ENCODE measurements around the gene CEP57L1. TPM values are rescaled to one million over a fixed set of nuclear protein-coding genes. Genes with fewer than 3 reads are reported as not detected.

CEP57L1 gene
- total and polyA plus RNA-seq, 2 experiments from 2014 or later: 17.1 to 20.2 TPM

DNA sequence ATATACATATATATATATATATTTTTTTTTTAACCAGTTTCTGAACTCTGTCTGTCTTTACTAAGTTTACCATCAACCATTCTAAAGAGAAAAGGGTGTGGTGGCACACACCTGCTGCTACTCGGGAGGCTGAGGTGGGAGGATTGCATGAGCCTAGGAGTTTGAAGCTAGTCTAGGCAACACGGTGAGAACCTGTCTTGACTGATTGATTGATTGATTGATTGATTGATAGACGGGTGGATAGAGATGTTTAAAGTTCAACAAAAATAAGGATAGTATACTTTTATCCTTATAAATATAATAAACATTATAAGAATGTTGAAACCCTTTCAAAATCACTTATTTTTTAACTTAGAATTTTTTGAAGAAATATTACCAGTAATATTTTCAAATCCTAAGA is 30.2 kb downstream of the CEP57L1 start:
- Histone ChIP-seq H3K4me2 (no peak overlapping the region), H3F3A (replicated peaks; ENCODE audit: low read depth) (no peaks in the 10 kb centered on the region), H3K4me3 (no peak overlapping the region), H3K79me2 (replicated peaks; ENCODE audit: insufficient read depth) (no peaks in the 10 kb centered on the region), H2AFZ (no peak overlapping the region), H4K20me1 (replicated peaks; ENCODE audit: insufficient read depth) (no peaks in the 10 kb centered on the region), H3K27me3 (ENCODE audit: insufficient read depth) (no peaks in the 10 kb centered on the region), H3K27ac (ENCODE audit: low read depth) (no peak overlapping the region), H3K36me3 (ENCODE audit: insufficient read depth) (no peaks in the 10 kb centered on the region), H3K9me2 (ENCODE audit: insufficient read depth) (no peaks in the 10 kb centered on the region), H3K4me1 (ENCODE audit: insufficient read depth) (no peaks in the 10 kb centered on the region)
- Mint-ChIP-seq H3K4me3 (no peak overlapping the region), H3K4me1 (peaks cover 3% of the 10 kb centered on the region), H3K27ac (no peak overlapping the region), H3K36me3 (ENCODE audit: low read depth) (no peaks in the 10 kb centered on the region), H3K27me3 (ENCODE audit: insufficient read depth, low read depth, poor library complexity) (peaks cover 2% of the 10 kb centered on the region), H3K9me3 (no peaks in the 10 kb centered on the region)
- DNase-seq (ENCODE audit: low spot score) (no peak), ATAC-seq (no peak)
- no peak for TF ChIP-seq STAT1 (IDR thresholded peaks at IDR 0.05; ENCODE audit: unreplicated experiment)
- TF ChIP-seq EZH2phosphoT487 (IDR thresholded peaks at IDR 0.05; ENCODE audit: unreplicated experiment): no peak
- TF ChIP-seq POLR2AphosphoS5 (IDR thresholded peaks at IDR 0.05; ENCODE audit: low read depth): no peak
- no peak for TF ChIP-seq ZNF114 (CRISPR knock-in tag; IDR thresholded peaks at IDR 0.05)
- TF ChIP-seq JUNB (IDR thresholded peaks at IDR 0.05; ENCODE audit: unreplicated experiment): no peak
- no peak for TF ChIP-seq EZH2 (IDR thresholded peaks at IDR 0.05; ENCODE audit: low read depth, unreplicated experiment)
- TF ChIP-seq, protein P1, sequence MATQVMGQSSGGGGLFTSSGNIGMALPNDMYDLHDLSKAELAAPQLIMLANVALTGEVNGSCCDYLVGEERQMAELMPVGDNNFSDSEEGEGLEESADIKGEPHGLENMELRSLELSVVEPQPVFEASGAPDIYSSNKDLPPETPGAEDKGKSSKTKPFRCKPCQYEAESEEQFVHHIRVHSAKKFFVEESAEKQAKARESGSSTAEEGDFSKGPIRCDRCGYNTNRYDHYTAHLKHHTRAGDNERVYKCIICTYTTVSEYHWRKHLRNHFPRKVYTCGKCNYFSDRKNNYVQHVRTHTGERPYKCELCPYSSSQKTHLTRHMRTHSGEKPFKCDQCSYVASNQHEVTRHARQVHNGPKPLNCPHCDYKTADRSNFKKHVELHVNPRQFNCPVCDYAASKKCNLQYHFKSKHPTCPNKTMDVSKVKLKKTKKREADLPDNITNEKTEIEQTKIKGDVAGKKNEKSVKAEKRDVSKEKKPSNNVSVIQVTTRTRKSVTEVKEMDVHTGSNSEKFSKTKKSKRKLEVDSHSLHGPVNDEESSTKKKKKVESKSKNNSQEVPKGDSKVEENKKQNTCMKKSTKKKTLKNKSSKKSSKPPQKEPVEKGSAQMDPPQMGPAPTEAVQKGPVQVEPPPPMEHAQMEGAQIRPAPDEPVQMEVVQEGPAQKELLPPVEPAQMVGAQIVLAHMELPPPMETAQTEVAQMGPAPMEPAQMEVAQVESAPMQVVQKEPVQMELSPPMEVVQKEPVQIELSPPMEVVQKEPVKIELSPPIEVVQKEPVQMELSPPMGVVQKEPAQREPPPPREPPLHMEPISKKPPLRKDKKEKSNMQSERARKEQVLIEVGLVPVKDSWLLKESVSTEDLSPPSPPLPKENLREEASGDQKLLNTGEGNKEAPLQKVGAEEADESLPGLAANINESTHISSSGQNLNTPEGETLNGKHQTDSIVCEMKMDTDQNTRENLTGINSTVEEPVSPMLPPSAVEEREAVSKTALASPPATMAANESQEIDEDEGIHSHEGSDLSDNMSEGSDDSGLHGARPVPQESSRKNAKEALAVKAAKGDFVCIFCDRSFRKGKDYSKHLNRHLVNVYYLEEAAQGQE (IDR thresholded peaks at IDR 0.05; ENCODE audit: unreplicated experiment): no peak
- TF ChIP-seq, protein P2, sequence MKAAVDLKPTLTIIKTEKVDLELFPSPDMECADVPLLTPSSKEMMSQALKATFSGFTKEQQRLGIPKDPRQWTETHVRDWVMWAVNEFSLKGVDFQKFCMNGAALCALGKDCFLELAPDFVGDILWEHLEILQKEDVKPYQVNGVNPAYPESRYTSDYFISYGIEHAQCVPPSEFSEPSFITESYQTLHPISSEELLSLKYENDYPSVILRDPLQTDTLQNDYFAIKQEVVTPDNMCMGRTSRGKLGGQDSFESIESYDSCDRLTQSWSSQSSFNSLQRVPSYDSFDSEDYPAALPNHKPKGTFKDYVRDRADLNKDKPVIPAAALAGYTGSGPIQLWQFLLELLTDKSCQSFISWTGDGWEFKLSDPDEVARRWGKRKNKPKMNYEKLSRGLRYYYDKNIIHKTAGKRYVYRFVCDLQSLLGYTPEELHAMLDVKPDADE (IDR thresholded peaks at IDR 0.05): no peak
- TF ChIP-seq CREB1 (CRISPR knock-in tag; IDR thresholded peaks at IDR 0.05; ENCODE audit: low read depth): no peak
- TF ChIP-seq, protein P3, sequence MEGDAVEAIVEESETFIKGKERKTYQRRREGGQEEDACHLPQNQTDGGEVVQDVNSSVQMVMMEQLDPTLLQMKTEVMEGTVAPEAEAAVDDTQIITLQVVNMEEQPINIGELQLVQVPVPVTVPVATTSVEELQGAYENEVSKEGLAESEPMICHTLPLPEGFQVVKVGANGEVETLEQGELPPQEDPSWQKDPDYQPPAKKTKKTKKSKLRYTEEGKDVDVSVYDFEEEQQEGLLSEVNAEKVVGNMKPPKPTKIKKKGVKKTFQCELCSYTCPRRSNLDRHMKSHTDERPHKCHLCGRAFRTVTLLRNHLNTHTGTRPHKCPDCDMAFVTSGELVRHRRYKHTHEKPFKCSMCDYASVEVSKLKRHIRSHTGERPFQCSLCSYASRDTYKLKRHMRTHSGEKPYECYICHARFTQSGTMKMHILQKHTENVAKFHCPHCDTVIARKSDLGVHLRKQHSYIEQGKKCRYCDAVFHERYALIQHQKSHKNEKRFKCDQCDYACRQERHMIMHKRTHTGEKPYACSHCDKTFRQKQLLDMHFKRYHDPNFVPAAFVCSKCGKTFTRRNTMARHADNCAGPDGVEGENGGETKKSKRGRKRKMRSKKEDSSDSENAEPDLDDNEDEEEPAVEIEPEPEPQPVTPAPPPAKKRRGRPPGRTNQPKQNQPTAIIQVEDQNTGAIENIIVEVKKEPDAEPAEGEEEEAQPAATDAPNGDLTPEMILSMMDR (conservative IDR thresholded peaks at IDR 0.05; ENCODE audit: low read depth in 2 of 2): no peak

All from GM23338 (cell line).